KOPT-K1 (cell line): ENCODE data around the gene DMD.

Experiments
- H3K27ac ChIP-seq: fragments of 200-600 bp; sonication (generic); 2 replicates; pipeline ENCODE4 v1.5.1; 2016; ENCODE audit warnings: antibody characterized with exemption, mild to moderate bottlenecking, low read depth, low read length; ENCODE audit not compliant: poor library complexity, severe bottlenecking
- H3K36me3 ChIP-seq: fragments of 200-600 bp; sonication (generic); 2 replicates; pipeline ENCODE4 v1.5.1; 2017; ENCODE audit warnings: antibody characterized with exemption, mild to moderate bottlenecking, low read length, moderate library complexity; ENCODE audit not compliant: insufficient read depth
- H3K9me3 ChIP-seq: fragments of 200-600 bp; sonication (generic); 2 replicates; pipeline ENCODE4 v1.5.1; 2017; ENCODE audit warnings: antibody characterized with exemption, low read length, mild to moderate bottlenecking; ENCODE audit not compliant: insufficient read depth, poor library complexity, severe bottlenecking

DMD gene

GRCh38 chrX:32443841-32444240, 767.5 kb downstream of the DMD start:
- H3K9me3 ChIP-seq: no peaks in the 10 kb centered on the region
- H3K27ac ChIP-seq: no peak overlapping the region
- no peaks in the 10 kb centered on the region for H3K36me3 ChIP-seq

- no peaks in the 10 kb centered on the region for H3K36me3 ChIP-seq
- no peak overlapping the region for H3K27ac ChIP-seq
- H3K9me3 ChIP-seq: no peaks in the 10 kb centered on the region
Observed at GRCh38 chrX:32421266-32421665, 790.1 kb downstream of the DMD start.

- Histone ChIP-seq H3K36me3 (no peaks in the 10 kb centered on the region), H3K27ac (no peak overlapping the region), H3K9me3 (no peaks in the 10 kb centered on the region)
Observed at GRCh38 chrX:32408389-32408788, 803.0 kb downstream of the DMD start.

GRCh38 chrX:32397562-32398216, 813.7 kb downstream of the DMD start:
- H3K27ac ChIP-seq: no peak overlapping the region
- no peaks in the 10 kb centered on the region for H3K9me3 ChIP-seq
- no peaks in the 10 kb centered on the region for H3K36me3 ChIP-seq

GRCh38 chrX:32395878-32396277, 815.5 kb downstream of the DMD start:
- Histone ChIP-seq H3K36me3 (no peaks in the 10 kb centered on the region), H3K9me3 (no peaks in the 10 kb centered on the region)

GRCh38 chrX:32392655-32393054, 818.7 kb downstream of the DMD start:
- H3K27ac ChIP-seq: no peak overlapping the region
- no peaks in the 10 kb centered on the region for H3K9me3 ChIP-seq
- no peaks in the 10 kb centered on the region for H3K36me3 ChIP-seq

More at GRCh38 chrX:32395878-32396277, 815.5 kb downstream of the DMD start:
- no peak overlapping the region for H3K27ac ChIP-seq

GRCh38 chrX:32370456-32371205, 840.7 kb downstream of the DMD start:
- H3K9me3 ChIP-seq: no peaks in the 10 kb centered on the region
- no peak overlapping the region for H3K27ac ChIP-seq
- no peaks in the 10 kb centered on the region for H3K36me3 ChIP-seq

- H3K36me3 ChIP-seq: no peaks in the 10 kb centered on the region
- no peaks in the 10 kb centered on the region for H3K9me3 ChIP-seq
- H3K27ac ChIP-seq: no peak overlapping the region
Observed at GRCh38 chrX:32293962-32294700, 917.2 kb downstream of the DMD start.

GRCh38 chrX:32289356-32289755, 922.0 kb downstream of the DMD start:
- no peaks in the 10 kb centered on the region for H3K36me3 ChIP-seq
- H3K27ac ChIP-seq: no peak overlapping the region

GRCh38 chrX:32281853-32282252, 929.5 kb downstream of the DMD start:
- H3K36me3 ChIP-seq: no peaks in the 10 kb centered on the region
- H3K27ac ChIP-seq: no peak overlapping the region
- no peaks in the 10 kb centered on the region for H3K9me3 ChIP-seq

More at GRCh38 chrX:32289356-32289755, 922.0 kb downstream of the DMD start:
- H3K9me3 ChIP-seq: no peaks in the 10 kb centered on the region

GRCh38 chrX:32280921-32281320, 930.4 kb downstream of the DMD start:
- Histone ChIP-seq H3K27ac (no peak overlapping the region), H3K9me3 (no peaks in the 10 kb centered on the region), H3K36me3 (no peaks in the 10 kb centered on the region)

- Histone ChIP-seq H3K36me3 (no peaks in the 10 kb centered on the region), H3K27ac (no peak overlapping the region), H3K9me3 (no peaks in the 10 kb centered on the region)
Observed at GRCh38 chrX:32280489-32280888, 930.9 kb downstream of the DMD start.

- H3K27ac ChIP-seq: no peak overlapping the region
- no peaks in the 10 kb centered on the region for H3K9me3 ChIP-seq
- no peaks in the 10 kb centered on the region for H3K36me3 ChIP-seq
Observed at GRCh38 chrX:32276153-32276552, 935.2 kb downstream of the DMD start.

GRCh38 chrX:32269866-32270265, 941.5 kb downstream of the DMD start:
- no peaks in the 10 kb centered on the region for H3K36me3 ChIP-seq
- no peak overlapping the region for H3K27ac ChIP-seq
- H3K9me3 ChIP-seq: peaks cover 6% of the 10 kb centered on the region

GRCh38 chrX:32268207-32268606, 943.1 kb downstream of the DMD start:
- no peak overlapping the region for H3K27ac ChIP-seq
- no peaks in the 10 kb centered on the region for H3K36me3 ChIP-seq
- H3K9me3 ChIP-seq: peaks cover 6% of the 10 kb centered on the region
